Mucosa of descending colon (tissue), 3 donors: Measurements from ENCODE around the gene KIF1C. TPM values are rescaled to one million over a fixed set of nuclear protein-coding genes. Genes with fewer than 3 reads are reported as not detected.

Experiments
- ATAC-seq: fragments of 200-7000 bp; cut with Tn5 transposase; one replicate; pipeline ENCODE4 v1.9.1; 2020; ENCODE audit warnings: mild to moderate bottlenecking, moderate library complexity
- DNase-seq, 3 donors: peaks; one replicate each; pipeline ENCODE4 v3.0.0-alpha.2; 2020
- H3K36me3 ChIP-seq: fragments of 200-600 bp; one replicate; pipeline ENCODE4 v1.8.0; 2021; ENCODE audit warnings: low read depth, mild to moderate bottlenecking
- H3K4me1 ChIP-seq: fragments of 200-600 bp; one replicate; pipeline ENCODE4 v1.8.0; 2021; ENCODE audit warnings: low read depth, mild to moderate bottlenecking
- H3K4me3 ChIP-seq: fragments of 200-600 bp; one replicate; pipeline ENCODE4 v1.8.0; 2021; ENCODE audit warnings: mild to moderate bottlenecking
- H3K9me3 ChIP-seq: fragments of 200-600 bp; one replicate; pipeline ENCODE4 v1.8.0; 2021; ENCODE audit warnings: mild to moderate bottlenecking
- CTCF ChIP-seq: fragments of 200-600 bp; IDR thresholded peaks from one replicate; pipeline ENCODE4 v1.8.0; 2022; ENCODE audit warnings: antibody characterized with exemption, mild to moderate bottlenecking
- intact Hi-C, 2 donors: fragments of 100-400 bp; cut with DNase I in 1 of 2; cut with micrococcal nuclease in 1 of 2; formaldehyde crosslinking; loops; one replicate each; pipeline versions ENCODE4 v1.11.0 to v1.11.1; 2022; cut with DNase I, micrococcal nuclease
- total RNA-seq, 3 donors: library from RNA; stranded (reverse); fragmentation: NEBNext Ultra II Directional in 2 of 3; extraction: Animal tissue kit (Norgen Biotek cat#: 25700) in 2 of 3; gene quantifications; one replicate each; pipeline versions ENCODE4 v1.2.1 to v1.2.4, GENCODE V29; 2021 to 2023
- donor health status: DM: no; HTN: no; CAD: no; lungs with moderate emphysema.
- donor health status: DM: no; HTN: no; CAD: no.
- donor health status: DM: no; HTN: yes; CAD: no.

The KIF1C gene
- total RNA-seq, 3 donors from 2014 or later = 219 to 286 (median 273) TPM

GRCh38 chr17:4956493-4957061, 41.2 kb upstream of the KIF1C start:
- no peak for TF ChIP-seq CTCF
- H3K4me3 ChIP-seq = no peak overlapping the region
- intact Hi-C loops = no loop called here
- H3K4me1 ChIP-seq = peaks cover 9% of the 10 kb centered on the region
- H3K9me3 ChIP-seq = no peaks in the 10 kb centered on the region
- peak in 1 of 3 donors; percentile 62 for DNase-seq
- ATAC-seq = no peak
- H3K36me3 ChIP-seq = no peaks in the 10 kb centered on the region

- Histone ChIP-seq H3K4me1 (peaks cover 9% of the 10 kb centered on the region), H3K9me3 (no peaks in the 10 kb centered on the region), H3K36me3 (no peaks in the 10 kb centered on the region), H3K4me3 (no peak overlapping the region)
- ATAC-seq = peak; percentile 30
- intact Hi-C loops = no loop called here
- DNase-seq = no peak
- TF ChIP-seq CTCF = no peak
Measured at GRCh38 chr17:4958102-4958501, 39.6 kb upstream of the KIF1C start.

- Histone ChIP-seq H3K4me1 (peaks cover 9% of the 10 kb centered on the region), H3K36me3 (no peaks in the 10 kb centered on the region), H3K9me3 (no peaks in the 10 kb centered on the region), H3K4me3 (no peak overlapping the region)
- ATAC-seq (peak; percentile 75), DNase-seq (peak in 2 of 3 donors; percentile 19 to 61)
- no peak for TF ChIP-seq CTCF
- intact Hi-C loops = no loop called here
Measured at GRCh38 chr17:4959261-4959965, 38.3 kb upstream of the KIF1C start.

GRCh38 chr17:4960279-4960922, 37.3 kb upstream of the KIF1C start:
- H3K36me3 ChIP-seq = no peaks in the 10 kb centered on the region
- TF ChIP-seq CTCF = no peak
- ATAC-seq = no peak

GRCh38 chr17:4965311-4965986, 32.3 kb upstream of the KIF1C start:
- no peak for ATAC-seq
- DNase-seq = no peak
- intact Hi-C loops = no loop called here
- H3K36me3 ChIP-seq = peaks cover 5% of the 10 kb centered on the region
- peaks cover 8% of the 10 kb centered on the region for H3K4me1 ChIP-seq
- no peaks in the 10 kb centered on the region for H3K9me3 ChIP-seq
- no peak overlapping the region for H3K4me3 ChIP-seq
- no peak for TF ChIP-seq CTCF

More at GRCh38 chr17:4960279-4960922, 37.3 kb upstream of the KIF1C start:
- DNase-seq = no peak
- Histone ChIP-seq H3K4me1 (peaks cover 9% of the 10 kb centered on the region), H3K9me3 (no peaks in the 10 kb centered on the region), H3K4me3 (no peak overlapping the region)
- intact Hi-C loops = no loop called here
